Stimulated activated CD8-positive, alpha-beta memory T cell treated with anti-CD3 and anti-CD28 coated beads, Interleukin-15, amount 100 ng/mL, for 4 hours (primary cell): ENCODE results near the gene RPL27.

ENCODE experiments used
- DNase-seq, 2 donors: peaks; one replicate each; pipeline ENCODE4 v3.0.0-alpha.2; 2020; ENCODE audit warnings: low read depth in 2 of 2

Gene RPL27

GRCh38 chr17:43051969-43052368 lies 53.8 kb downstream of the RPL27 start:
- no peak for DNase-seq
